HepG2 (cell line): ENCODE results near the gene RABEP2. TPM values are rescaled to one million over a fixed set of nuclear protein-coding genes. Genes with fewer than 3 reads are reported as not detected.
A peak's percentile ranks its signal among the peaks of the same experiment; 100 is the strongest.

Source experiments
- ARNTL ChIP-seq: sonication (generic); formaldehyde crosslinking; IDR thresholded peaks from 2 replicates; pipeline ENCODE4 v1.4.0; 2020; ENCODE audit warnings: mild to moderate bottlenecking, missing genetic modification reagents
- ATF1 ChIP-seq: IDR thresholded peaks from 2 replicates; pipeline ENCODE4 v1.6.1; 2016; ENCODE audit warnings: mild to moderate bottlenecking, control low read depth
- BRF2 ChIP-seq: sonication (generic); formaldehyde crosslinking; IDR thresholded peaks from 2 replicates; pipeline ENCODE4 v1.8.1; 2022; ENCODE audit warnings: mild to moderate bottlenecking, missing genetic modification reagents
- DMTF1 ChIP-seq: sonication (generic); formaldehyde crosslinking; IDR thresholded peaks from 2 replicates; pipeline ENCODE4 v1.4.0; 2020; ENCODE audit warnings: mild to moderate bottlenecking, missing genetic modification reagents
- GLI4 ChIP-seq: sonication (generic); formaldehyde crosslinking; IDR thresholded peaks from 2 replicates; pipeline ENCODE4 v1.5.1; 2020; ENCODE audit warnings: missing genetic modification reagents, mild to moderate bottlenecking, moderate library complexity, borderline replicate concordance
- GPN1 ChIP-seq: sonication (generic); formaldehyde crosslinking; IDR thresholded peaks from 2 replicates; pipeline ENCODE4 v1.5.1; 2020; ENCODE audit warnings: missing genetic modification reagents, borderline replicate concordance
- MED13 ChIP-seq: sonication (generic); formaldehyde crosslinking; IDR thresholded peaks from 2 replicates; pipeline ENCODE4 v1.5.0; 2020; ENCODE audit warnings: missing genetic modification reagents
- NFKBIZ ChIP-seq: IDR thresholded peaks from 2 replicates; pipeline ENCODE4 v1.6.1; 2018; ENCODE audit warnings: missing genetic modification reagents, missing compliant biosample characterization
- PHB2 ChIP-seq: fragments of 450-650 bp; IDR thresholded peaks from 2 replicates; pipeline ENCODE4 v1.6.1; 2018; ENCODE audit not compliant: partially characterized antibody
- SATB2 ChIP-seq: sonication (generic); formaldehyde crosslinking; IDR thresholded peaks from 2 replicates; pipeline ENCODE4 v1.5.0; 2020; ENCODE audit warnings: missing genetic modification reagents
- SOX5 ChIP-seq: IDR thresholded peaks from 2 replicates; pipeline ENCODE4 v1.6.1; 2016; ENCODE audit warnings: borderline replicate concordance
- SRF ChIP-seq: IDR thresholded peaks from 2 replicates; pipeline ENCODE4 v1.6.1; 2011; ENCODE audit warnings: mild to moderate bottlenecking, low read depth, low read length, moderate library complexity
- SSRP1 ChIP-seq: IDR thresholded peaks from 2 replicates; pipeline ENCODE4 v1.6.1; 2016; ENCODE audit warnings: control low read depth
- TSC22D2 ChIP-seq: sonication (generic); formaldehyde crosslinking; IDR thresholded peaks from 2 replicates; pipeline ENCODE4 v1.5.1; 2020; ENCODE audit warnings: missing genetic modification reagents, mild to moderate bottlenecking, borderline replicate concordance
- ZBTB43 ChIP-seq: sonication (generic); formaldehyde crosslinking; conservative IDR thresholded peaks from 2 replicates; pipeline ENCODE4 v1.4.0; 2020; ENCODE audit warnings: missing genetic modification reagents
- ZKSCAN1 ChIP-seq: fragments of 150-350 bp; IDR thresholded peaks from 2 replicates; pipeline ENCODE4 v1.6.1; 2014; ENCODE audit warnings: low read length
- ZNF20 ChIP-seq: sonication (generic); formaldehyde crosslinking; IDR thresholded peaks from 2 replicates; pipeline ENCODE4 v1.4.0; 2020; ENCODE audit warnings: mild to moderate bottlenecking, moderate library complexity, missing genetic modification reagents
- ZNF275 ChIP-seq: sonication (generic); formaldehyde crosslinking; IDR thresholded peaks from 2 replicates; pipeline ENCODE4 v1.8.0; 2022; ENCODE audit warnings: missing genetic modification reagents, mild to moderate bottlenecking, inconsistent platforms, borderline replicate concordance
- ZNF34 ChIP-seq: sonication (generic); formaldehyde crosslinking; IDR thresholded peaks from 2 replicates; pipeline ENCODE4 v1.4.0; 2020; ENCODE audit warnings: mild to moderate bottlenecking, missing genetic modification reagents, borderline replicate concordance
- ZNF382 ChIP-seq: sonication (generic); formaldehyde crosslinking; IDR thresholded peaks from 2 replicates; pipeline ENCODE4 v1.5.0; 2020; ENCODE audit warnings: missing genetic modification reagents, mild to moderate bottlenecking, borderline replicate concordance
- ZNF572 ChIP-seq: sonication (generic); formaldehyde crosslinking; IDR thresholded peaks from 2 replicates; pipeline ENCODE4 v1.5.1; 2020; ENCODE audit warnings: mild to moderate bottlenecking, missing genetic modification reagents
- ZNF768 ChIP-seq: sonication (generic); formaldehyde crosslinking; IDR thresholded peaks from 2 replicates; pipeline ENCODE4 v1.4.0; 2020; ENCODE audit warnings: missing genetic modification reagents
- ZNF777 ChIP-seq: sonication (generic); formaldehyde crosslinking; IDR thresholded peaks from 2 replicates; pipeline ENCODE4 v1.4.0; 2020; ENCODE audit warnings: missing genetic modification reagents
- ZSCAN9 ChIP-seq: IDR thresholded peaks from 2 replicates; pipeline ENCODE4 v1.6.1; 2016; ENCODE audit warnings: borderline replicate concordance
- polyA plus RNA-seq, 8 experiments: library from polyadenylated mRNA; depleted of rRNA in 3 of 8; stranded (reverse) in 7 of 8; unstranded in 1 of 8; fragments of >200 nt; fragmentation: Illumina TruSeq in 4 of 8; extraction: Trizol in 4 of 8; gene quantifications; 2 replicates each; pipeline versions ENCODE4 v1.2.1 to v1.2.3, GENCODE V29; 2011 to 2016; ENCODE audit warnings: low read depth in 4 of 8, missing spikeins in 1 of 8, mixed read lengths in 1 of 8; ENCODE audit not compliant: insufficient read depth in 1 of 8
- total RNA-seq, 5 experiments: library from RNA; depleted of rRNA; stranded (reverse); fragments of >200 nt; fragmentation: Illumina TruSeq; extraction: Trizol; gene quantifications; 2 replicates each; pipeline ENCODE4 v1.2.3, GENCODE V29; 2016; ENCODE audit warnings: low read depth in 1 of 5

The RABEP2 gene
- total and polyA plus RNA-seq, 2 of the 13 experiments (the other 11 are each of a cell fraction or from before 2014, with no cell fraction given) = 10.8 to 18.4 TPM

GRCh38 chr16:28925386-28926228 lies 569 bp upstream of the RABEP2 start (continued):
- TF ChIP-seq SOX5 (CRISPR knock-in tag) = no peak
- no peak for TF ChIP-seq ATF1 (CRISPR knock-in tag)
- TF ChIP-seq ZNF777 (CRISPR knock-in tag) = no peak; the same call in 1 of the 2 replicates
- TF ChIP-seq MED13 (CRISPR knock-in tag) = no peak
- no peak; the same call in 1 of the 2 replicates for TF ChIP-seq DMTF1 (CRISPR knock-in tag)
- 0 out of 2 replicates have a peak, but pooled peaks have one; percentile 11 for TF ChIP-seq TSC22D2 (CRISPR knock-in tag)
- TF ChIP-seq ZBTB43 = no peak
- TF ChIP-seq ZKSCAN1 = no peak
- TF ChIP-seq PHB2 = no peak
- TF ChIP-seq ZNF382 (CRISPR knock-in tag) = no peak
- TF ChIP-seq BRF2 (CRISPR knock-in tag) = no peak
- 0 out of 2 replicates have a peak, but pooled peaks have one; percentile 15 for TF ChIP-seq ARNTL (CRISPR knock-in tag)
- no peak for TF ChIP-seq ZNF20
- TF ChIP-seq ZSCAN9 (CRISPR knock-in tag) = no peak; the same call in 1 of the 2 replicates
- no peak for TF ChIP-seq SSRP1 (CRISPR knock-in tag)
- no peak for TF ChIP-seq GPN1 (CRISPR knock-in tag)
- peak; percentile 33; the same call in 1 of the 2 replicates for TF ChIP-seq ZNF768 (CRISPR knock-in tag)
- TF ChIP-seq NFKBIZ (CRISPR knock-in tag) = no peak
- TF ChIP-seq ZNF572 = no peak
- TF ChIP-seq ZNF275 (CRISPR knock-in tag) = no peak
- no peak for TF ChIP-seq GLI4 (CRISPR knock-in tag)
- no peak for TF ChIP-seq SRF
- TF ChIP-seq ZNF34 (CRISPR knock-in tag) = no peak
- no peak for TF ChIP-seq SATB2 (CRISPR knock-in tag)
